Skeletal muscle satellite cell (primary cell): ENCODE results near the gene SORCS2.

Experiments
- H3K27me3 ChIP-seq: 2 replicates; pipeline ENCODE4 v1.7.0; 2013; ENCODE audit warnings: low read length; ENCODE audit not compliant: control insufficient read depth, insufficient read depth
- H3K36me3 ChIP-seq: 2 replicates; pipeline ENCODE4 v1.7.0; 2013; ENCODE audit warnings: mild to moderate bottlenecking, control low read depth, low read length; ENCODE audit not compliant: insufficient read depth
- H3K4me1 ChIP-seq: 2 replicates; pipeline ENCODE4 v1.7.0; 2013; ENCODE audit warnings: low read length; ENCODE audit not compliant: control insufficient read depth, insufficient read depth
- H3K4me2 ChIP-seq: 2 replicates; pipeline ENCODE4 v1.7.0; 2013; ENCODE audit warnings: mild to moderate bottlenecking, low read length
- H3K4me3 ChIP-seq: 2 replicates; pipeline ENCODE4 v1.7.0; 2013; ENCODE audit warnings: low read length
- H3K9ac ChIP-seq: 2 replicates; pipeline ENCODE4 v1.7.0; 2013; ENCODE audit warnings: mild to moderate bottlenecking, low read depth, low read length, moderate library complexity
- H3K9me3 ChIP-seq: replicated peaks from 2 replicates; pipeline ENCODE4 v1.7.0; 2013; ENCODE audit warnings: mild to moderate bottlenecking, control low read depth, low read length

SORCS2 gene

GRCh38 chr4:7289589-7289988 lies 97.3 kb downstream of the SORCS2 start:
- Histone ChIP-seq H3K9me3 (no peaks in the 10 kb centered on the region), H3K4me3 (no peak overlapping the region), H3K36me3 (no peaks in the 10 kb centered on the region), H3K4me2 (no peak overlapping the region), H3K4me1 (no peaks in the 10 kb centered on the region), H3K27me3 (peaks cover 34% of the 10 kb centered on the region), H3K9ac (no peak overlapping the region)

DNA sequence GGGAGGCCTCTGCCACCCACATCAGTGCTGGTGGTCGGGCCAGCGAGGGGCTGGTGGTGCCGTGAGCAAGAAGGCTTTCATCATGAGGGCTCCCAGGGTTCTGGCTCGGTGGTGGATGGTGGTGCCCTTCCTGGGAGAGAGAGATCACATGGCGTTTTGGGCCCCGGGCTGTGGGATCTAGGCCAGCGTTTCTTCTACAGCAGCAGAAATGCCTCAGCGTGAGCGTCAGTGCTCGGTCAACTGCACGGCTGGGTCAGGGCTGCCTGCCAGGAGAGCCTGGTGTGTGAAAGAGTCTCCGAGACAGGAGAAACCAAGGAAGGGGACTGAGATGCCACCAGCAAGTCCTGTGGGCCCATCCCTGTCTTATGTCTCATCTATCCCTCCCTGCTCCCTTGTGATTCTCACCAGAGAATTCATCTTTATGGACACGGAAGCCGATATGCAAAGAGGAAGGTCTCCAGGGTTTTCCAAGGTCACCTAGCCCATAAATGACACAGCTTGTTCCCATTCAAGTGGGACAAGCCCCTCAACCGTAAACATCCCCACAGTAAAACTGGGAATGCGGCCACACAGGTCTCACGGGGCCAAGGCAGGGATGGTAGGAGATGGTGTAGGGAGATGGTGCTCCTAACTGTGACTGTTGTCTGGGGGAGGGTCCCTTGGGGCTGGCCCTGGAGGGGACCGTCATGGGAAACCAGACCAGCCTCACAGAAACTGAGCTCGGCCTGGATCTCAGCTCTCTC lies 99.2 kb downstream of the SORCS2 start:
- H3K4me3 ChIP-seq = no peak overlapping the region
- no peaks in the 10 kb centered on the region for H3K9me3 ChIP-seq
- H3K27me3 ChIP-seq = peaks cover 28% of the 10 kb centered on the region
- no peaks in the 10 kb centered on the region for H3K36me3 ChIP-seq
- no peak overlapping the region for H3K9ac ChIP-seq
- H3K4me2 ChIP-seq = no peak overlapping the region
- no peaks in the 10 kb centered on the region for H3K4me1 ChIP-seq

DNA sequence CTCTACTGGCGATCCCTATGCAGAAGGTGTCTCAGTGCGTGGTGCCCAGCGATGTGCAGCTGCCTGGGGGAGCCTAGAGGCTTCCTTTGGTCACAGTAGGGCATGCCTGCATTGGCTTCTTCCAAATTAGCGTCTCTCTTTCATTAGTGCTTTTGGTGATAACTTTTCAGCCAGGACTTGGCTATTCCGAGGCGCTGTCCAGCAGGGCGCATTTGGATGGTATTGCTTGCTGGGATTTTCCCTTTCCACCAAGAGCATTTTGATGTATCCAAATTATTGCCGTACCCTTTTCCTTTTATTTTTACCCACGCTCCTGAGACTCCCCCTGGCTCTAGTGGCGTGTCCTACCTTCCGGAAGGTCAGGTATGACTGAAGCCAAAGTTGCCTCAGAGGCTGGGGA lies 101.4 kb downstream of the SORCS2 start:
- Histone ChIP-seq H3K4me3 (no peak overlapping the region), H3K9me3 (no peaks in the 10 kb centered on the region), H3K4me1 (no peaks in the 10 kb centered on the region), H3K9ac (no peak overlapping the region), H3K36me3 (no peaks in the 10 kb centered on the region), H3K27me3 (peaks cover 21% of the 10 kb centered on the region), H3K4me2 (no peak overlapping the region)

DNA sequence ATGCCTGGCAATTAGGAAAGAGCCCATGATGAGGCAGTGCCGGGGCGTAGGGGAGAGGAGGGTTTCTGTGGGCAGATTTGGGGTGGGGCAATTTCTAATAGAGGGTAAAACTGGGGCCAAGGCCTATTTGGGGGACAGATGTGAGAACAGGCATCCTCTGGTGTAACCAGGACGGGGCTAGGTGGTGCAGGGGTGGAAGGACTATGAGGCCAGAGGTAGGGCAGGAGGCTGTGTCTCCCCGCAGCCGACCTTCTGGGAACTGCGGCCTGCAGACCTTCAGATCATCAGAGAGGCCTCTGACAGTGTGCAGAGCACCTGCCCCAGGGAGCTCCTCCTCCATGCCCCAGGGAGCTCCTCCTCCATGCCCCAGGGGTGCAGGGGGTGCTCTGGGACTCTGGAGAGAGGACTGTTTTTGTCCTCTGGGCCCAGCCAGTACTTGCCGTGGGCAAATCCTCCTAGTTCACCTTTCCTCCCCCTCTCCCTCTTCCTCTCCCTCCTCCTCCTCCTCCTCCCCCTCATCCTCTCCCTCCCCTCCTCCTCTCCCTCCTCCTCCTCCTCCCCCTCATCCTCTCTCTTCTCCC lies 101.9 kb downstream of the SORCS2 start:
- H3K27me3 ChIP-seq = peaks cover 21% of the 10 kb centered on the region

DNA sequence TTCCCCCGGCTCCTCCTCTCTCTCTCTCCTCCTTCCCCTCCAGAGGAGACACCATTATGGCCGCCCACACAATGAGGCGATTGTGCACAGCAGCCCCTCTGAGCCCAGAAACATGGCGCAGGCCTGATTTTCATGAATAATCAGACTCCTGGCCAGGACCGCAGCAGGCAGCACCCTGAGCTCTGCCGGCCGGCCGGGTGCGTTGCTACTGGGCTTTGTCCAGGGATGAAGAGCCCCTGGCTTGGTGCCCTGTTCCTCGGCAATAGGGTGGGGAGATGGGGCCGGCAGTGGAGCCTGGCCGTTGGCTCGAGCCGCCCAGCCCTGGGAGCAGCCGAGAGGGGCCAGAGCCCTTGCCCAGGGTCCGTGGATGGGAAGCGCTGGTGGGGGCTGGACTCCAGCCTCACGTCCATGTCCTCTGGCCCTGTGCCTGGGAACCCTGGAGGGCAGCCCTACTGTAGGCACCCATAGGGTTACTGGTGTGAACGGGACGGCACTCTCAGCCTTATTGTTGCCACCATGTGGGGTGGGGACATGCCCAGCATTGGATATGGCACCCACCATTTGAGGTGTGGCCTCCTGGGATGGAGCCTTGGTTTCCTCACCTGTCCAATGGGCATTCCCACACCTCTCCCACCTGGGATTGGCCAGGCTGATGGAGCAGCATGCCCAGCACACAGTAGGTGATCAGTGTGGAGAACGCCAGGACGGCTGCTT lies 103.0 kb downstream of the SORCS2 start:
- Histone ChIP-seq H3K4me2 (no peak overlapping the region), H3K4me1 (no peaks in the 10 kb centered on the region), H3K9ac (no peak overlapping the region), H3K27me3 (peaks cover 16% of the 10 kb centered on the region), H3K4me3 (no peak overlapping the region), H3K9me3 (no peaks in the 10 kb centered on the region), H3K36me3 (no peaks in the 10 kb centered on the region)

More for the DNA sequence above, 101.9 kb downstream of the SORCS2 start:
- no peaks in the 10 kb centered on the region for H3K9me3 ChIP-seq
- H3K4me1 ChIP-seq = no peaks in the 10 kb centered on the region
- no peaks in the 10 kb centered on the region for H3K36me3 ChIP-seq
- H3K4me2 ChIP-seq = no peak overlapping the region
- H3K9ac ChIP-seq = no peak overlapping the region
- H3K4me3 ChIP-seq = no peak overlapping the region

- H3K4me1 ChIP-seq = no peaks in the 10 kb centered on the region
- H3K27me3 ChIP-seq = peaks cover 20% of the 10 kb centered on the region
- H3K4me3 ChIP-seq = no peak overlapping the region
- H3K9ac ChIP-seq = no peak overlapping the region
- H3K36me3 ChIP-seq = no peaks in the 10 kb centered on the region
- H3K4me2 ChIP-seq = no peak overlapping the region
- H3K9me3 ChIP-seq = no peaks in the 10 kb centered on the region
These were observed 103.7 kb downstream of the SORCS2 start for GRCh38 chr4:7295911-7296660.

DNA sequence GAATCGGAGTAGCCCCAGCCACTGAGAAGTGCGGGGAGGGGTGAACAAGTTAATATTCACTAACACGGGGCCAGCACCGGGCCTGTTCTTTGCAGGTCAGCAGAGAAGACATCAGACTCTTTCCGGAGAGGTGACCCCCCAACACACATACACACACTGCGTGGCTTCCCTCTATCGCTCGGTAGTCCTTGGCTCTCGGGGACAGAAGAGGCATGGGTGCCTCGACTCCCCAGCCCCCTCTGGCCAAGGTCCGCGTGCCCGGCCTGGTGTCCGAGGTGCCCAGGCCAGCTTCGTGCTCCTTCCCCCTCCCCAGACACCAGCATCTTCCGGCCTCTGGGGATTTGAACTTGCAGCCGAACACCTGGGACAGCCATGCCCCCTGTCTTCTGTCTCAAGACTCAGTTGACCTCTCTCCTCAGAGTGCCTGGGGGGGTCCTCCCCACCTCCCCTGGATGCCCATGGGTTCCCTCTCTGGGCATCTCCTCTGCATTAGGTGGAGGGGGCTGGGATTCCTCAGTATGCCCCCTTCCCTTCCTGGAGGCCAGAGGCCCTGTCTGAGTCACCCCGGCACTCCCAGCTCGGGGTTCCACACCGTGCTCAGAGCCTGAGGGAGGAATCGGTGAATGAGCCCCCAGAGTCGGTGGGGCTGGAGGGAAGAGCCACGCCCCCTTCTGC lies 104.5 kb downstream of the SORCS2 start:
- no peak overlapping the region for H3K9ac ChIP-seq
- no peak overlapping the region for H3K4me2 ChIP-seq
- peaks cover 20% of the 10 kb centered on the region for H3K27me3 ChIP-seq

DNA sequence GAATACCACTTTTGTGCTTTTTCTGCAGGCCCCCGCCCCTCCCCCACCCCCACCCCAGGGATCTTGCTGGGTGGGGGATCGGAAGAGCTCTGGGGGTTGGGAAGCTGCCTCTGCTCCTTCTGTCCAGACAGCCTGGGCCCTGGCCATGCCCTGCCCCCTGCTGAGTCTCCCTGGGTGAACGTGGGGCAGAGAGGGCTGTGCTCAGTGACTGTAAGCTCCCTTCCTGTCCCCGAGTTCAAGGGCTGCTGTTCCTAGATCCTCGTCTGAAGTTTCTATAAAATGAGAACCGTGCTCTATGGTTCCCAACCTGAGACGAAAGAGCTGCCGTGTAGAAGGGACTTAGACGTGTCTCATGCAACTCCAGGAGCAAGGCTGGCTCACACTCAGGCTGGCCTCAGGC lies 105.0 kb downstream of the SORCS2 start:
- Histone ChIP-seq H3K4me3 (no peak overlapping the region), H3K4me2 (no peak overlapping the region), H3K36me3 (no peaks in the 10 kb centered on the region), H3K9me3 (no peaks in the 10 kb centered on the region), H3K27me3 (peaks cover 20% of the 10 kb centered on the region), H3K4me1 (no peaks in the 10 kb centered on the region), H3K9ac (no peak overlapping the region)

More for the DNA sequence above, 104.5 kb downstream of the SORCS2 start:
- Histone ChIP-seq H3K9me3 (no peaks in the 10 kb centered on the region), H3K4me1 (no peaks in the 10 kb centered on the region), H3K4me3 (no peak overlapping the region), H3K36me3 (no peaks in the 10 kb centered on the region)

DNA sequence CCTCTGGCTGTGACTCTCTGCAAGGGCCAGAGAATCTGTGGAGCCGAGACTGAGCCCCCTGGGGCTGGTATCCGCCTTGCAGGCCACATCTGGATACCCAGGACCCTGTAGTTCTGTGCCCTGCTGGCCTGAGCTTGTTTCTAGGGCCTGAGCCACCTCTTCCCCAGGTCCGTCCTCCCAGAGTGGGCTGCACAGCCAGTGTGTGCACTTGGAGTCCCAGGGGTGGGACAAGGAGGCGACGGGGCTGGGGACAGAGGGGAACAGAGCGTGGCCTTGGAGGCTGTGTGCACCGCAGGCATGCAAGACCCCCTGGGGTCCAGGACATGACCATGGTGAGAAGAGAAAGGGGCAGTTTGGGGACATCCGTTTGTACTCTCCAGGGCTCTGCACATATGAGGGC lies 105.5 kb downstream of the SORCS2 start:
- H3K27me3 ChIP-seq = peaks cover 18% of the 10 kb centered on the region
- no peak overlapping the region for H3K4me3 ChIP-seq
- H3K4me2 ChIP-seq = no peak overlapping the region
- H3K4me1 ChIP-seq = no peaks in the 10 kb centered on the region
- no peaks in the 10 kb centered on the region for H3K36me3 ChIP-seq
- H3K9ac ChIP-seq = no peak overlapping the region
- H3K9me3 ChIP-seq = no peaks in the 10 kb centered on the region

- Histone ChIP-seq H3K4me2 (no peak overlapping the region), H3K27me3 (peaks cover 19% of the 10 kb centered on the region), H3K9me3 (no peaks in the 10 kb centered on the region), H3K4me1 (no peaks in the 10 kb centered on the region), H3K4me3 (no peak overlapping the region), H3K36me3 (no peaks in the 10 kb centered on the region), H3K9ac (no peak overlapping the region)
These were observed 106.3 kb downstream of the SORCS2 start for GRCh38 chr4:7298619-7299009.
